Esophagus muscularis mucosa (tissue), 3 donors: ENCODE data around the gene ZNF532.

Experiments
- POLR2A ChIP-seq: fragments of 450-650 bp; IDR thresholded peaks from one replicate; pipeline ENCODE4 v1.6.1; 2017; ENCODE audit warnings: antibody characterized with exemption, moderate library complexity, mild to moderate bottlenecking, low read depth
- POLR2AphosphoS5 ChIP-seq, 2 donors: sonication (generic); formaldehyde crosslinking; IDR thresholded peaks; one replicate each; pipeline ENCODE4 v1.6.1; 2017; ENCODE audit warnings: antibody characterized with exemption in 2 of 2
- TF ChIP-seq, protein P1 (sequence below), 3 experiments: fragments of 200-600 bp in 2 of 3; fragments of 450-650 bp in 1 of 3; sonication (generic) in 2 of 3; IDR thresholded peaks; one replicate each; pipeline ENCODE4 v1.5.1; 2017 to 2019; ENCODE audit warnings: antibody characterized with exemption in 3 of 3, mild to moderate bottlenecking in 2 of 3, moderate library complexity in 1 of 3

DNA sequence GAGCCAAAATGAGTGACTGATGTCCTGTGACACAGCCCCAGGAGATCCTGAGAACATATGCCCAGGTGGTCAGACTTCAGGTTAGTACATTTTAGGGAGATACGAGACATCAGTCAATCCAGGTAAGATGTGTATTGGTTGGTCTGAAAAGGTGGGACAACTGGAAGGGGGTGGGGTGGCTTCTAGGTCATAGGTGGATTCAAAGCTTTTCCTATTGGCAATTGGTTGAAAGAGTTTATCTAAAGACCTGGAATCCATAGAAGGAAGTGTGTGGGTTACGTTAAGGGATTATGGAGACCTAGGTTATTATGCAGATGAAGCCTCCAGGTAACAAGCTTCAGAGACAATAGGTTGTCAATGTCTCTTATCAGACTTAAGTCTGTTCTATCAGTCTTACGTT lies 136.5 kb downstream of the ZNF532 start:
- TF ChIP-seq, protein P1, sequence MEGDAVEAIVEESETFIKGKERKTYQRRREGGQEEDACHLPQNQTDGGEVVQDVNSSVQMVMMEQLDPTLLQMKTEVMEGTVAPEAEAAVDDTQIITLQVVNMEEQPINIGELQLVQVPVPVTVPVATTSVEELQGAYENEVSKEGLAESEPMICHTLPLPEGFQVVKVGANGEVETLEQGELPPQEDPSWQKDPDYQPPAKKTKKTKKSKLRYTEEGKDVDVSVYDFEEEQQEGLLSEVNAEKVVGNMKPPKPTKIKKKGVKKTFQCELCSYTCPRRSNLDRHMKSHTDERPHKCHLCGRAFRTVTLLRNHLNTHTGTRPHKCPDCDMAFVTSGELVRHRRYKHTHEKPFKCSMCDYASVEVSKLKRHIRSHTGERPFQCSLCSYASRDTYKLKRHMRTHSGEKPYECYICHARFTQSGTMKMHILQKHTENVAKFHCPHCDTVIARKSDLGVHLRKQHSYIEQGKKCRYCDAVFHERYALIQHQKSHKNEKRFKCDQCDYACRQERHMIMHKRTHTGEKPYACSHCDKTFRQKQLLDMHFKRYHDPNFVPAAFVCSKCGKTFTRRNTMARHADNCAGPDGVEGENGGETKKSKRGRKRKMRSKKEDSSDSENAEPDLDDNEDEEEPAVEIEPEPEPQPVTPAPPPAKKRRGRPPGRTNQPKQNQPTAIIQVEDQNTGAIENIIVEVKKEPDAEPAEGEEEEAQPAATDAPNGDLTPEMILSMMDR (IDR thresholded peaks at IDR 0.05): no peak
- TF ChIP-seq POLR2A (no peak), POLR2AphosphoS5 (IDR thresholded peaks at IDR 0.05) (no peak)
